GM12875 (cell line): Measurements from ENCODE around the gene FOXD4.
"Not testable (repeated sequence)": the region's sequence is repeated elsewhere in the genome, so short reads cannot be mapped to it uniquely, and the experiment has no call there.

Experiments
- H3K4me3 ChIP-seq: one replicate; pipeline ENCODE4 v1.5.1; 2011; ENCODE audit warnings: low read depth, low read length, control low read depth

FOXD4 gene

GRCh38 chr9:94323-94722 lies 23.9 kb downstream of the FOXD4 start:
- not testable (repeated sequence) for H3K4me3 ChIP-seq

- not testable (repeated sequence) for H3K4me3 ChIP-seq
Measured at GRCh38 chr9:93909-94308, 24.3 kb downstream of the FOXD4 start.

GRCh38 chr9:90851-91250 lies 27.4 kb downstream of the FOXD4 start:
- not testable (repeated sequence) for H3K4me3 ChIP-seq

GRCh38 chr9:88396-89037 lies 29.7 kb downstream of the FOXD4 start:
- not testable (repeated sequence) for H3K4me3 ChIP-seq

GRCh38 chr9:87860-88259 lies 30.4 kb downstream of the FOXD4 start:
- H3K4me3 ChIP-seq = not testable (repeated sequence)

- not testable (repeated sequence) for H3K4me3 ChIP-seq
Measured at GRCh38 chr9:87105-87504, 31.1 kb downstream of the FOXD4 start.

GRCh38 chr9:86697-87096 lies 31.5 kb downstream of the FOXD4 start:
- H3K4me3 ChIP-seq = not testable (repeated sequence)

GRCh38 chr9:82932-83689 lies 35.1 kb downstream of the FOXD4 start:
- not testable (repeated sequence) for H3K4me3 ChIP-seq

- not testable (repeated sequence) for H3K4me3 ChIP-seq
Measured at GRCh38 chr9:78333-78732, 39.9 kb downstream of the FOXD4 start.

- not testable (repeated sequence) for H3K4me3 ChIP-seq
Measured at GRCh38 chr9:76389-76788, 41.8 kb downstream of the FOXD4 start.

GRCh38 chr9:73900-74525 lies 44.2 kb downstream of the FOXD4 start:
- not testable (repeated sequence) for H3K4me3 ChIP-seq

GRCh38 chr9:73076-73899 lies 44.9 kb downstream of the FOXD4 start:
- H3K4me3 ChIP-seq = not testable (repeated sequence)
